ENCODE results near the gene MARCHF3. TPM values are rescaled to one million over a fixed set of nuclear protein-coding genes. Genes with fewer than 3 reads are reported as not detected.
"Not testable (repeated sequence)": the region's sequence is repeated elsewhere in the genome, so short reads cannot be mapped to it uniquely, and the experiment has no call there.

The MARCHF3 gene
- polyA plus RNA-seq, 4 donors, result 3.6 to 8.5 (median 5.4) TPM

DNA sequence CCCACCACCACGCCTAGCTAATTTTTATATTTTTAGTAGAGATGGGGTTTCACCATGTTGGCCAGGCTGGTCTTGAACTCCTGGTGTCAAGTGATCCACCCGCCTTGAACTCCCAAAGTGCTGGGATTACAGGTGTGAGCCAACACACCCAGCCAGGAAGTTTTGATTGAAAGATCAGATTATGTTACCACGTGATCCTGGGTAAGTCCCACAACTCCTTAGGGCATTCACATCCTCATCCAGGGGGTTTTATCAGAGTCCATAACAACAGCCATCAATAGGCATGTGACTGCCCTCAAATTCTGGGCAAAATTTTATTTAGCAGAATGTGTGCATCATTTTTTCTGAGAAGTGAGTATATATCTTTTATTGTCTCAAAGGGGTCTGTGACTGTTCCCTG lies 25.1 kb downstream of the MARCHF3 start:
- H3K27me3 ChIP-seq (ENCODE audit: control insufficient read depth in 3 of 3, insufficient read depth in 3 of 3, low read length in 3 of 3); H3K27ac ChIP-seq (ENCODE audit: low read depth in 1 of 3, low read length in 2 of 3); DNase-seq; H3K9me3 ChIP-seq (ENCODE audit: control insufficient read depth in 2 of 2, insufficient read depth in 1 of 2, low read depth in 1 of 2, low read length in 1 of 2); H3K4me1 ChIP-seq (ENCODE audit: control insufficient read depth in 3 of 3, insufficient read depth in 2 of 3, low read depth in 1 of 3, low read length in 2 of 3); H3K4me3 ChIP-seq (ENCODE audit: low read depth in 1 of 3, low read length in 3 of 3); H3K36me3 ChIP-seq (ENCODE audit: control insufficient read depth in 3 of 3, insufficient read depth in 2 of 3, low read depth in 1 of 3, low read length in 3 of 3); FAIRE-seq: not testable (repeated sequence)
- WGBS, 3 donors, result 69 to 76% (median 70%) methylated on average over 3 of the region's 3 CpGs

DNA sequence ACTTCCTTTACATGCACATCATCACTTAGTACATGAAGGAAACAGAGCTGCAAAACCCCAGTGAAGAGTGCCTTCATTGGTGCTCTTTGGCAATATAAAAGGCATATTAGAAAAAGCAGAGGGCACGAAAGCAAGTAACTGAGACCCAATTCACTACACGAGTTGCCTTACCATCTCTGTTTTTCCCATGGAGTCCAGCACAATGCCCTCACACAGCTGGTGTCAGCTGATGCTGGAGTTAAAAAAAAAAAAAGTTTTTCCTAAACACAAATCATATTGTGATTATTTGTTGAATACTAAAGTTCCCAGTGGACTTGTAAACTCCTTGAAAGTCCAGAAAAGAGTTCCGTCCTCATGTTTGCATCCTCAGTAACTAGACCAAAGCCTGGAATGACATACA lies 25.6 kb downstream of the MARCHF3 start:
- FAIRE-seq (no peak), DNase-seq (no peak)
- WGBS, 3 donors, result 76 to 90% (median 88%) methylated on average over 3 of the region's 3 CpGs
- Histone ChIP-seq H3K36me3 (ENCODE audit: control insufficient read depth in 3 of 3, insufficient read depth in 2 of 3, low read depth in 1 of 3, low read length in 3 of 3) (no peaks in the 10 kb centered on the region), H3K4me1 (ENCODE audit: control insufficient read depth in 3 of 3, insufficient read depth in 2 of 3, low read depth in 1 of 3, low read length in 2 of 3) (peaks cover 0 to 5% (median 0%) of the 10 kb centered on the region in 3 donors), H3K4me3 (ENCODE audit: low read depth in 1 of 3, low read length in 3 of 3) (no peak overlapping the region), H3K27ac (ENCODE audit: low read depth in 1 of 3, low read length in 2 of 3) (no peak overlapping the region), H3K9me3 (ENCODE audit: control insufficient read depth in 2 of 2, insufficient read depth in 1 of 2, low read depth in 1 of 2, low read length in 1 of 2) (no peaks in the 10 kb centered on the region), H3K27me3 (ENCODE audit: control insufficient read depth in 3 of 3, insufficient read depth in 3 of 3, low read length in 3 of 3) (no peaks in the 10 kb centered on the region)

DNA sequence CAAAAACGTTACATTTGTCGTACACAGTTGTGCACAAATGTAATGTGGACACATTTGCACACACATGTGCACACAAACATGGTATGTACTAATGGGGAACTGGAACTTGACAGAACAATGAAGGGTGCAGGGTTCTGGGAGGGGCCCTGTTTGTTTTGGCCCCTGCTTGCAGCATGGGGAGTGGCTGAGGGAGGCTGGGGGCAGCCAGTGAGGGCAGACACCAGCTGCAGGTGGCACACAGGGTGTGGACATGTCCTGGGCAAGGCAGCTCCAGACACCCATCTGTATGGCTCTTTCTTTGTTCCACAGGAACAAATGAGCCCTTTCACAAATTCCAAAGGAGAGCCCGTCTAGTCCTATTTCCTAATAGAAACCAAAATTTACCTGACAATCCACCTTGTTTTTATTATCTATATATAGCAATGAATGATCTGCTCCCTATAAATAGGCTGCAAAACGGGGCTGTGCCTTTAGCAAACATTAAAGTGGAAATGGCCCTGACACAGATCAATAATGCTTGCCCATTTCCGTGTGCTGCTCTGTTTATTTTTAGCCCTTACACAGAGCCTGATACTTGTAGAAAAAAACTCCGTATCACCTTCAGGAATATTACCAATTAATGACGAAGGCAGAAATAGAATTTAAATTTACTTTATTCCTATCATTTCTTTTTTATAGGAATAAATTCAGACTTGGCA lies 26.4 kb downstream of the MARCHF3 start:
- Histone ChIP-seq H3K27ac (ENCODE audit: low read depth in 1 of 3, low read length in 2 of 3) (peak overlapping the region in 1 of 3 donors; percentile 58), H3K36me3 (ENCODE audit: control insufficient read depth in 3 of 3, insufficient read depth in 2 of 3, low read depth in 1 of 3, low read length in 3 of 3) (no peaks in the 10 kb centered on the region), H3K4me3 (ENCODE audit: low read depth in 1 of 3, low read length in 3 of 3) (no peak overlapping the region), H3K9me3 (ENCODE audit: control insufficient read depth in 2 of 2, insufficient read depth in 1 of 2, low read depth in 1 of 2, low read length in 1 of 2) (no peaks in the 10 kb centered on the region), H3K27me3 (ENCODE audit: control insufficient read depth in 3 of 3, insufficient read depth in 3 of 3, low read length in 3 of 3) (no peaks in the 10 kb centered on the region), H3K4me1 (ENCODE audit: control insufficient read depth in 3 of 3, insufficient read depth in 2 of 3, low read depth in 1 of 3, low read length in 2 of 3) (peaks cover 0 to 5% (median 0%) of the 10 kb centered on the region in 3 donors)
- FAIRE-seq (no peak), DNase-seq (peak; percentile 44 to 75)
- 23 to 58% (median 45%) methylated on average over 7 of the region's 7 CpGs for WGBS, 3 donors

DNA sequence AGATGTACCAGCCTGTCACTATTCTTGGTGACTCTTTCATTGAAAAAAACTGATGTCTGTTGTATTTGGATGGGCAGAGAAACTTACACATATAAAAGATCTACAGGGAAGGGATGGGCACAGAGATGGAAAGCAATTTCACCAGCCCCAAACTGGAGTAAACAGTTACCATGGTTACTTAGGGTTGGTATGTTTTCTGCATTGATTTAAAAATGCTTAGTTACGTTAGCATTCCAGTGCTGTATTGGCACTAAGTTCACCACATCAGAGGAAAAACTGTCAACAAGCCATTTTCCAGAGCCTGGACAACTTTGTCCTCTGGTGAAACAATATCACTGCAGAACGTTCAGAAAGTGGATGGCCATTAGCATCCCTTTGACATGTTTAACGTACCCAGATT lies 28.0 kb downstream of the MARCHF3 start:
- no peak for FAIRE-seq
- no peak for DNase-seq
- peaks cover 0 to 8% (median 0%) of the 10 kb centered on the region in 3 donors for H3K4me1 ChIP-seq (ENCODE audit: control insufficient read depth in 3 of 3, insufficient read depth in 2 of 3, low read depth in 1 of 3, low read length in 2 of 3)
- H3K36me3 ChIP-seq (ENCODE audit: control insufficient read depth in 3 of 3, insufficient read depth in 2 of 3, low read depth in 1 of 3, low read length in 3 of 3), result no peaks in the 10 kb centered on the region
- H3K27me3 ChIP-seq (ENCODE audit: control insufficient read depth in 3 of 3, insufficient read depth in 3 of 3, low read length in 3 of 3), result no peaks in the 10 kb centered on the region
- no peak overlapping the region for H3K27ac ChIP-seq (ENCODE audit: low read depth in 1 of 3, low read length in 2 of 3)
- no peak overlapping the region for H3K4me3 ChIP-seq (ENCODE audit: low read depth in 1 of 3, low read length in 3 of 3)
- WGBS, 3 donors, result 62 to 79% (median 79%) methylated on average over 3 of the region's 3 CpGs
- H3K9me3 ChIP-seq (ENCODE audit: control insufficient read depth in 2 of 2, insufficient read depth in 1 of 2, low read depth in 1 of 2, low read length in 1 of 2), result no peaks in the 10 kb centered on the region

DNA sequence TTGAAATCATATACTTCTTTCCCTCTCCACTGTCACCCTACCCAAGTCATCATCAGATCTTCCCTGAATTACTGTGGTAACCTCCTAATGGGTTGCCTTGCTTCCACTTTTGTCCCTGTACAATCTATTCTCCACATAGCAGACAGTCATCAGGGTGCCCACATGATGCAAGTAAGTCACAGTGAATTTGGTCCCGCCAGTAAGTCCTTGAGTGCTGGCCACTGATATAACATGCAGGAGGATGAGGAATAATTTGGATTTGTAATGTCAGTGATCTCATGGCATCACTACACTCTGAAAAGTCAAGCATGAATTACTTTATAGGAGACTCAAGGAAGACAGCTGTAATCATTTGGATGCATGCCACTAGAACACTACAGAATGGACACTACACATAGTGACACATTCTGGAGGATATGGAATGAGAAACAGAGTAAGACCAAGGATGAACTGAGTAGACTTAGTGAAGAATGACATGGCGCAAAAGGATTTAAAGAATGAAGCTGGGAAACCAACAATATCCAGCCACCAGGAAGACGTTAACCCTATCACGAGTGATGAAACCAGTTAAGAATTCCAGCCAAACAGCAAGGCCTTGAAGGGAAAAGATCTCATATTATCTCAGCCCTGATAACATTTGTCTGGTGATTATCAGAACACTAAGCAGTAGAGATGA lies 28.6 kb downstream of the MARCHF3 start:
- 64 to 80% (median 71%) methylated on average over 4 of the region's 4 CpGs for WGBS, 3 donors

DNA sequence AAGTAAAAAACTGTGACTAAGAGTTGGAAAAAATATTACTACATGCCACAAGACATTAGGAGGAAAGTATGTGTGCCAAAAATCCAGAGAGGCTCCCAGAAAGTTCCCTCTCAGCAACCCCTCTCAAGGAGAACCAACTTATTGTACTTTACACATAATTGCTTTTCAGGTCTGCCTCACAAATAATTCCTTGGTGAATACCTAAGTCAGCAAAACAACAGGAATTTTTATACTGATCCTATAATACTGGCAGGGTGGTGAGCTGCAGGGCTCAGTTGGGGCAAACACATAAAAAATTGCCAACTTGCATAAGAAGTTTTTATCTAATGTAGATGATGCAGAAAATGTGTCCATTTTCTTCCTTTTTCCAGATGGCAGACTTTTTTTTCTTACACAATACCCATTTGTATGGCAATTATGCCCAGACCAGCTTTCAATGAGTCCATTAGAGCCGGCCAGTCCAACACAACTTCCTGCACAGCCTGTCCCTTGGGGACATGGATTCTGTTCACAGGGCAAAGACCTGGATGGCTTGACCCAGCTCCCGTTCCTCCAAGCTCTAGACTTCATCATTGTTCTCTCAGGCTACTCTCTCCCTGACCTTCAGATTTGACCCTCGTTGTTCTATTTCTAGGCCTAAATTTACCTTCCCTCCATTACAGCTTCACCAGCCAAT lies 31.3 kb downstream of the MARCHF3 start:
- no peak for FAIRE-seq
- H3K4me1 ChIP-seq (ENCODE audit: control insufficient read depth in 3 of 3, insufficient read depth in 2 of 3, low read depth in 1 of 3, low read length in 2 of 3), result peaks cover 0 to 3% (median 0%) of the 10 kb centered on the region in 3 donors
- H3K27ac ChIP-seq (ENCODE audit: low read depth in 1 of 3, low read length in 2 of 3), result no peak overlapping the region
- no peak overlapping the region for H3K4me3 ChIP-seq (ENCODE audit: low read depth in 1 of 3, low read length in 3 of 3)
- H3K27me3 ChIP-seq (ENCODE audit: control insufficient read depth in 3 of 3, insufficient read depth in 3 of 3, low read length in 3 of 3), result no peaks in the 10 kb centered on the region
- no peak for DNase-seq
- H3K36me3 ChIP-seq (ENCODE audit: control insufficient read depth in 3 of 3, insufficient read depth in 2 of 3, low read depth in 1 of 3, low read length in 3 of 3), result no peaks in the 10 kb centered on the region
- no peaks in the 10 kb centered on the region for H3K9me3 ChIP-seq (ENCODE audit: control insufficient read depth in 2 of 2, insufficient read depth in 1 of 2, low read depth in 1 of 2, low read length in 1 of 2)
- WGBS, 3 donors, result 83 to 92% (median 91%) methylated on average over 3 of the region's 3 CpGs

More for the DNA sequence above, 28.6 kb downstream of the MARCHF3 start:
- no peaks in the 10 kb centered on the region for H3K36me3 ChIP-seq (ENCODE audit: control insufficient read depth in 3 of 3, insufficient read depth in 2 of 3, low read depth in 1 of 3, low read length in 3 of 3)
- H3K27me3 ChIP-seq (ENCODE audit: control insufficient read depth in 3 of 3, insufficient read depth in 3 of 3, low read length in 3 of 3), result no peaks in the 10 kb centered on the region
- DNase-seq (no peak), FAIRE-seq (no peak)
- peaks cover 0 to 8% (median 0%) of the 10 kb centered on the region in 3 donors for H3K4me1 ChIP-seq (ENCODE audit: control insufficient read depth in 3 of 3, insufficient read depth in 2 of 3, low read depth in 1 of 3, low read length in 2 of 3)
- no peak overlapping the region for H3K4me3 ChIP-seq (ENCODE audit: low read depth in 1 of 3, low read length in 3 of 3)
- no peaks in the 10 kb centered on the region for H3K9me3 ChIP-seq (ENCODE audit: control insufficient read depth in 2 of 2, insufficient read depth in 1 of 2, low read depth in 1 of 2, low read length in 1 of 2)
- H3K27ac ChIP-seq (ENCODE audit: low read depth in 1 of 3, low read length in 2 of 3), result no peak overlapping the region

DNA sequence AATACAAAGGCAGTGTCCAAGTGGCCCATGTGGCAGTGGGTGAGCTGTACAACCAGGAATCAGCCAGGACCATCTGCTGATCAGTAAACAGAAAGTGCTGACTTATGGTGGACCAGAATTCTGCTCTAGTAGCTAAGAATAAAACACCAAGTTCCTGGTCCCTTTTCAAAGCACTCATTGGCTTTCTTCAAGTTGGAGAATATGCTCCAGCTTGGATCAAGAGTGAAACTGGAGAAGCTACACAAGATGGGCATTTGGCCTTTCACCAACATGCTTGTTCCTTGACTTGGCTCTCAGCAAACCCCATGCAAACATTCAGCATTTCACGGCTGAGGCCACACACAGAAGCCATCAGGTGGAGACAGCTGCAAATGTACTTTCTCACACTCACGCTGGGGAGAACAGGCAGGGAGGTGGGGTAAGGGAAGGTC lies 32.1 kb downstream of the MARCHF3 start:
- peaks cover 0 to 3% (median 0%) of the 10 kb centered on the region in 3 donors for H3K4me1 ChIP-seq (ENCODE audit: control insufficient read depth in 3 of 3, insufficient read depth in 2 of 3, low read depth in 1 of 3, low read length in 2 of 3)
- DNase-seq (no peak), FAIRE-seq (no peak)
- no peaks in the 10 kb centered on the region for H3K27me3 ChIP-seq (ENCODE audit: control insufficient read depth in 3 of 3, insufficient read depth in 3 of 3, low read length in 3 of 3)
- WGBS, 3 donors, result 60 to 67% (median 66%) methylated on average over 2 of the region's 2 CpGs
- H3K36me3 ChIP-seq (ENCODE audit: control insufficient read depth in 3 of 3, insufficient read depth in 2 of 3, low read depth in 1 of 3, low read length in 3 of 3), result no peaks in the 10 kb centered on the region
- no peak overlapping the region for H3K4me3 ChIP-seq (ENCODE audit: low read depth in 1 of 3, low read length in 3 of 3)
- no peaks in the 10 kb centered on the region for H3K9me3 ChIP-seq (ENCODE audit: control insufficient read depth in 2 of 2, insufficient read depth in 1 of 2, low read depth in 1 of 2, low read length in 1 of 2)
- peak overlapping the region in 1 of 3 donors; percentile 2 for H3K27ac ChIP-seq (ENCODE audit: low read depth in 1 of 3, low read length in 2 of 3)

DNA sequence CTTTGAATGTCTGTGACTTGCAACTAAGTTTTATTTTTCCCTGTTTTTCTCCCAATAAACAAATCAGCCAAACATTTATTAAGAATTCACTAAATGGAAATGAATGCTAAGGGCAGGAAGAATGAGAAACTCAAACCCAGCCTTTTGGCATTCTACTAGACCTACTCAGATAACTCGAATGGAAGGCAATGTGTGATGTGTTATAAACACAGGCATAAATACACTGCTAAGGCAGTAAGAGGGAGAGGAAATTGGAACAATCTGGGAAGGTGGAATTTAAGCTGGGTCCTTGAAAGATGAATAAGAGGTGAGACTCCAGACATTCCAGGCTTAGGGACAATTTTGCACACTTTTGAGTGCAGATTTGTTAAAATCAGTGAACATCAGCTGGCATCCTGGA lies 34.7 kb downstream of the MARCHF3 start:
- FAIRE-seq (no peak), DNase-seq (no peak)
- H3K27ac ChIP-seq (ENCODE audit: low read depth in 1 of 3, low read length in 2 of 3), result no peak overlapping the region
- H3K27me3 ChIP-seq (ENCODE audit: control insufficient read depth in 3 of 3, insufficient read depth in 3 of 3, low read length in 3 of 3), result no peaks in the 10 kb centered on the region
- H3K36me3 ChIP-seq (ENCODE audit: control insufficient read depth in 3 of 3, insufficient read depth in 2 of 3, low read depth in 1 of 3, low read length in 3 of 3), result no peaks in the 10 kb centered on the region
- H3K9me3 ChIP-seq (ENCODE audit: control insufficient read depth in 2 of 2, insufficient read depth in 1 of 2, low read depth in 1 of 2, low read length in 1 of 2), result no peaks in the 10 kb centered on the region
- H3K4me1 ChIP-seq (ENCODE audit: control insufficient read depth in 3 of 3, insufficient read depth in 2 of 3, low read depth in 1 of 3, low read length in 2 of 3), result peaks cover 0 to 3% (median 0%) of the 10 kb centered on the region in 3 donors
- H3K4me3 ChIP-seq (ENCODE audit: low read depth in 1 of 3, low read length in 3 of 3), result no peak overlapping the region
- 47 to 61% (median 58%) methylated on average over 1 of the region's 1 CpG for WGBS, 3 donors
